WTC11 (cell line): ENCODE data around the gene LTF. TPM values are rescaled to one million over a fixed set of nuclear protein-coding genes. Genes with fewer than 3 reads are reported as not detected.

Source experiments
- ATAC-seq: fragments of 200-7000 bp; cut with Tn5 transposase; 2 replicates; pipeline ENCODE4 v1.10.0; 2021; ENCODE audit warnings: mild to moderate bottlenecking, moderate library complexity
- CTCF ChIA-PET: fragments of 300-600 bp; sonication (Branson Sonifier 250); formaldehyde crosslinking; loops from one replicate; lab custom pipeline; 2021; ENCODE audit warnings: antibody characterized with exemption; lab: Charles Lee
- POLR2A ChIA-PET: fragments of 350-600 bp; sonication (Branson Sonifier 250); formaldehyde crosslinking; loops from one replicate; lab custom pipeline; 2021; ENCODE audit warnings: antibody characterized with exemption; lab: Charles Lee
- DNase-seq: peaks from one replicate; pipeline ENCODE4 v3.0.0; 2021; ENCODE audit warnings: low spot score
- H3K27ac Mint-ChIP-seq: 2 replicates; pipeline ENCODE4 v1.8.0; 2021; ENCODE audit warnings: mixed read lengths
- H3K27me3 Mint-ChIP-seq: 2 replicates; pipeline ENCODE4 v1.8.0; 2021; ENCODE audit warnings: low read depth, mild to moderate bottlenecking, moderate library complexity, mixed read lengths
- H3K36me3 Mint-ChIP-seq: 2 replicates; pipeline ENCODE4 v1.8.0; 2021; ENCODE audit warnings: mixed read lengths
- H3K4me1 Mint-ChIP-seq: 2 replicates; pipeline ENCODE4 v1.8.0; 2022; ENCODE audit warnings: mixed read lengths
- H3K4me3 Mint-ChIP-seq: 2 replicates; pipeline ENCODE4 v1.8.0; 2021; ENCODE audit warnings: mild to moderate bottlenecking, moderate library complexity, mixed read lengths
- H3K9me3 Mint-ChIP-seq: 2 replicates; pipeline ENCODE4 v1.8.0; 2021; ENCODE audit warnings: mixed read lengths
- ATF1 ChIP-seq: sonication (generic); formaldehyde crosslinking; IDR thresholded peaks from 2 replicates; pipeline ENCODE4 v1.8.1; 2023; ENCODE audit warnings: mild to moderate bottlenecking, moderate library complexity, missing genetic modification reagents
- EMX1 ChIP-seq: fragments of 250-450 bp; sonication (Bioruptor Pico); IDR thresholded peaks from 2 replicates; pipeline ENCODE4 v1.8.0; 2021; ENCODE audit warnings: mild to moderate bottlenecking
- ETV6 ChIP-seq: sonication (generic); formaldehyde crosslinking; IDR thresholded peaks from 2 replicates; pipeline ENCODE4 v1.8.1; 2022; ENCODE audit warnings: mild to moderate bottlenecking, missing genetic modification reagents
- FOXK1 ChIP-seq: sonication (generic); formaldehyde crosslinking; IDR thresholded peaks from 2 replicates; pipeline ENCODE4 v1.8.0; 2022; ENCODE audit warnings: mild to moderate bottlenecking, moderate library complexity, missing genetic modification reagents
- IRF2 ChIP-seq: sonication (generic); formaldehyde crosslinking; IDR thresholded peaks from 2 replicates; pipeline ENCODE4 v1.8.0; 2022; ENCODE audit warnings: low read depth, missing genetic modification reagents, borderline replicate concordance
- JUN ChIP-seq: sonication (generic); formaldehyde crosslinking; IDR thresholded peaks from 2 replicates; pipeline ENCODE4 v1.8.0; 2023; ENCODE audit warnings: mild to moderate bottlenecking, missing genetic modification reagents
- NFYB ChIP-seq: sonication (generic); formaldehyde crosslinking; conservative IDR thresholded peaks from 2 replicates; pipeline ENCODE4 v1.8.0; 2022; ENCODE audit warnings: low read depth, missing genetic modification reagents
- SMAD3 ChIP-seq: sonication (generic); formaldehyde crosslinking; IDR thresholded peaks from 2 replicates; pipeline ENCODE4 v1.8.0; 2022; ENCODE audit warnings: missing genetic modification reagents, mild to moderate bottlenecking, borderline replicate concordance
- SP1 ChIP-seq: sonication (generic); formaldehyde crosslinking; conservative IDR thresholded peaks from 2 replicates; pipeline ENCODE4 v1.8.1; 2022; ENCODE audit warnings: missing genetic modification reagents
- ZNF219 ChIP-seq: sonication (generic); formaldehyde crosslinking; IDR thresholded peaks from 2 replicates; pipeline ENCODE4 v1.8.0; 2023; ENCODE audit warnings: missing genetic modification reagents, mild to moderate bottlenecking, borderline replicate concordance
- total RNA-seq: library from RNA; stranded (reverse); gene quantifications from 3 replicates; pipeline ENCODE4 v1.2.3, GENCODE V29; 2021
- TF ChIP-seq, protein P1 (sequence below): fragments of 250-450 bp; sonication (Bioruptor Pico); IDR thresholded peaks from 2 replicates; pipeline ENCODE4 v1.9.0; 2021; ENCODE audit warnings: mild to moderate bottlenecking, borderline replicate concordance
- TF ChIP-seq, protein P2 (sequence below): sonication (generic); formaldehyde crosslinking; IDR thresholded peaks from 2 replicates; pipeline ENCODE4 v1.8.0; 2022; ENCODE audit warnings: mild to moderate bottlenecking, missing genetic modification reagents
- TF ChIP-seq, protein P3 (sequence below): fragments of 250-450 bp; sonication (Bioruptor Pico); IDR thresholded peaks from 2 replicates; pipeline ENCODE4 v1.8.0; 2021; ENCODE audit warnings: mild to moderate bottlenecking
- TF ChIP-seq, protein P4 (sequence below): sonication (generic); formaldehyde crosslinking; IDR thresholded peaks from 2 replicates; pipeline ENCODE4 v1.8.0; 2023; ENCODE audit warnings: mild to moderate bottlenecking, missing genetic modification reagents
- TF ChIP-seq, protein P5 (sequence below): sonication (generic); formaldehyde crosslinking; IDR thresholded peaks from 2 replicates; pipeline ENCODE4 v1.8.1; 2023; ENCODE audit warnings: mild to moderate bottlenecking, moderate library complexity, missing genetic modification reagents
- TF ChIP-seq, protein P6 (sequence below): sonication (generic); formaldehyde crosslinking; IDR thresholded peaks from 2 replicates; pipeline ENCODE4 v1.8.0; 2022; ENCODE audit warnings: mild to moderate bottlenecking, missing genetic modification reagents
- TF ChIP-seq, protein P7 (sequence below): sonication (generic); formaldehyde crosslinking; IDR thresholded peaks from 2 replicates; pipeline ENCODE4 v1.8.1; 2022; ENCODE audit warnings: low read depth, mild to moderate bottlenecking, moderate library complexity, missing genetic modification reagents, borderline replicate concordance
- TF ChIP-seq, protein P8 (sequence below): fragments of 250-450 bp; sonication (Bioruptor Pico); IDR thresholded peaks from 2 replicates; pipeline ENCODE4 v1.9.0; 2021; ENCODE audit warnings: mild to moderate bottlenecking

Gene LTF
- total RNA-seq, 1 experiment from 2014 or later = 0.22 TPM

DNA sequence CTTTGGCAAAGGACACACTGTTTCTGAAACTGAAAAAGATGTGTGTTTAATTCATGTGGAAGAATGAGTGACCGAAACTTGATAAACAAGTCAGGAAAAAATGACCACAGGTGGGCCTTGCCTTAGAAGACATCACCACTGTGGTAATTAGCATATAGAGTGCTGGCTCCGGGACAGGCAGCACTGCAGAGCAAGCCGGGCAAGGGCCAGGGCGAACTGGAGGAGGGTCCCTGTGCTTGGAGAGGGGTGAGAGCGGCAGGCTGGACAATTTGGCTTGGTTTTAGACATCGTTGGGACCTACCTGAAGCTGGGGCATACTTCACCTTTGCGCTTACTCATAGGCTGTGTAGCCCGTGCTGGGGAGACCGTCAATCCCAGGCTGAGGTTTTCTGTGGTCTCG is 41.2 kb upstream of the LTF start:
- peaks cover 8% of the 10 kb centered on the region for H3K27me3 Mint-ChIP-seq
- H3K9me3 Mint-ChIP-seq = peaks cover 4% of the 10 kb centered on the region; the same call in 1 of the 2 replicates
- ChIA-PET POLR2A (no interaction called here), CTCF (interaction anchor here (1.1 to 2.0 kb wide), 2 partner anchors 17 to 53 kb away, joined by 3 to 11 read pairs; no protein-coding TSS in a partner anchor)
- H3K4me3 Mint-ChIP-seq = no peak overlapping the region
- H3K4me1 Mint-ChIP-seq = peaks cover 41% of the 10 kb centered on the region
- H3K36me3 Mint-ChIP-seq = no peaks in the 10 kb centered on the region
- TF ChIP-seq, protein P1, sequence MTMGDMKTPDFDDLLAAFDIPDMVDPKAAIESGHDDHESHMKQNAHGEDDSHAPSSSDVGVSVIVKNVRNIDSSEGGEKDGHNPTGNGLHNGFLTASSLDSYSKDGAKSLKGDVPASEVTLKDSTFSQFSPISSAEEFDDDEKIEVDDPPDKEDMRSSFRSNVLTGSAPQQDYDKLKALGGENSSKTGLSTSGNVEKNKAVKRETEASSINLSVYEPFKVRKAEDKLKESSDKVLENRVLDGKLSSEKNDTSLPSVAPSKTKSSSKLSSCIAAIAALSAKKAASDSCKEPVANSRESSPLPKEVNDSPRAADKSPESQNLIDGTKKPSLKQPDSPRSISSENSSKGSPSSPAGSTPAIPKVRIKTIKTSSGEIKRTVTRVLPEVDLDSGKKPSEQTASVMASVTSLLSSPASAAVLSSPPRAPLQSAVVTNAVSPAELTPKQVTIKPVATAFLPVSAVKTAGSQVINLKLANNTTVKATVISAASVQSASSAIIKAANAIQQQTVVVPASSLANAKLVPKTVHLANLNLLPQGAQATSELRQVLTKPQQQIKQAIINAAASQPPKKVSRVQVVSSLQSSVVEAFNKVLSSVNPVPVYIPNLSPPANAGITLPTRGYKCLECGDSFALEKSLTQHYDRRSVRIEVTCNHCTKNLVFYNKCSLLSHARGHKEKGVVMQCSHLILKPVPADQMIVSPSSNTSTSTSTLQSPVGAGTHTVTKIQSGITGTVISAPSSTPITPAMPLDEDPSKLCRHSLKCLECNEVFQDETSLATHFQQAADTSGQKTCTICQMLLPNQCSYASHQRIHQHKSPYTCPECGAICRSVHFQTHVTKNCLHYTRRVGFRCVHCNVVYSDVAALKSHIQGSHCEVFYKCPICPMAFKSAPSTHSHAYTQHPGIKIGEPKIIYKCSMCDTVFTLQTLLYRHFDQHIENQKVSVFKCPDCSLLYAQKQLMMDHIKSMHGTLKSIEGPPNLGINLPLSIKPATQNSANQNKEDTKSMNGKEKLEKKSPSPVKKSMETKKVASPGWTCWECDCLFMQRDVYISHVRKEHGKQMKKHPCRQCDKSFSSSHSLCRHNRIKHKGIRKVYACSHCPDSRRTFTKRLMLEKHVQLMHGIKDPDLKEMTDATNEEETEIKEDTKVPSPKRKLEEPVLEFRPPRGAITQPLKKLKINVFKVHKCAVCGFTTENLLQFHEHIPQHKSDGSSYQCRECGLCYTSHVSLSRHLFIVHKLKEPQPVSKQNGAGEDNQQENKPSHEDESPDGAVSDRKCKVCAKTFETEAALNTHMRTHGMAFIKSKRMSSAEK (CRISPR knock-in tag) = no peak
- no peak for TF ChIP-seq SMAD3 (CRISPR knock-in tag)
- TF ChIP-seq, protein P2, sequence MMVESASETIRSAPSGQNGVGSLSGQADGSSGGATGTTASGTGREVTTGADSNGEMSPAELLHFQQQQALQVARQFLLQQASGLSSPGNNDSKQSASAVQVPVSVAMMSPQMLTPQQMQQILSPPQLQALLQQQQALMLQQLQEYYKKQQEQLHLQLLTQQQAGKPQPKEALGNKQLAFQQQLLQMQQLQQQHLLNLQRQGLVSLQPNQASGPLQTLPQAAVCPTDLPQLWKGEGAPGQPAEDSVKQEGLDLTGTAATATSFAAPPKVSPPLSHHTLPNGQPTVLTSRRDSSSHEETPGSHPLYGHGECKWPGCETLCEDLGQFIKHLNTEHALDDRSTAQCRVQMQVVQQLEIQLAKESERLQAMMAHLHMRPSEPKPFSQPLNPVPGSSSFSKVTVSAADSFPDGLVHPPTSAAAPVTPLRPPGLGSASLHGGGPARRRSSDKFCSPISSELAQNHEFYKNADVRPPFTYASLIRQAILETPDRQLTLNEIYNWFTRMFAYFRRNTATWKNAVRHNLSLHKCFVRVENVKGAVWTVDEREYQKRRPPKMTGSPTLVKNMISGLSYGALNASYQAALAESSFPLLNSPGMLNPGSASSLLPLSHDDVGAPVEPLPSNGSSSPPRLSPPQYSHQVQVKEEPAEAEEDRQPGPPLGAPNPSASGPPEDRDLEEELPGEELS (CRISPR knock-in tag) = no peak
- TF ChIP-seq IRF2 (CRISPR knock-in tag) = no peak
- TF ChIP-seq, protein P3, sequence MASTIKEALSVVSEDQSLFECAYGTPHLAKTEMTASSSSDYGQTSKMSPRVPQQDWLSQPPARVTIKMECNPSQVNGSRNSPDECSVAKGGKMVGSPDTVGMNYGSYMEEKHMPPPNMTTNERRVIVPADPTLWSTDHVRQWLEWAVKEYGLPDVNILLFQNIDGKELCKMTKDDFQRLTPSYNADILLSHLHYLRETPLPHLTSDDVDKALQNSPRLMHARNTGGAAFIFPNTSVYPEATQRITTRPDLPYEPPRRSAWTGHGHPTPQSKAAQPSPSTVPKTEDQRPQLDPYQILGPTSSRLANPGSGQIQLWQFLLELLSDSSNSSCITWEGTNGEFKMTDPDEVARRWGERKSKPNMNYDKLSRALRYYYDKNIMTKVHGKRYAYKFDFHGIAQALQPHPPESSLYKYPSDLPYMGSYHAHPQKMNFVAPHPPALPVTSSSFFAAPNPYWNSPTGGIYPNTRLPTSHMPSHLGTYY (CRISPR knock-in tag) = no peak
- no peak for TF ChIP-seq ATF1 (CRISPR knock-in tag)
- TF ChIP-seq SP1 (CRISPR knock-in tag) = no peak
- no peak for TF ChIP-seq FOXK1 (CRISPR knock-in tag)
- no peak for TF ChIP-seq ETV6 (CRISPR knock-in tag)
- DNase-seq = no peak
- no peak overlapping the region for H3K27ac Mint-ChIP-seq
- peak; percentile 84 for ATAC-seq

DNA sequence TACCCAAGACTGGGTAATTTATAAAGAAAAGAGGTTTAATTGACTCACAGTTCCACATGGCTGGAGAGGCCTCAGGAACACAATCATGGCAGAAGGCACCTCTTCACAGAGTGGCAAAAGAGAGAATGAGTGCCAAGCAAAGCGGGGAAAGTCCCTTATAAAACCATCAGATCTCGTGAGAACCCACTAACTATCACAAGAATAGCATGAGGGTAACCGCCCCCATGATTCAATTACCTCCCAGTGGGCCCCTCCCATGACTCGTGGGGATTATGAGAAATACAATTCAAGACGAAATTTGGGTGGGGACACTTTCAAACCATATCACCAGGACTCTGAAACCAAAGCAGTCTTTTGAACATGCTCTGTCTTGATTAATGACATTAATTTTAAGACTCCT is 40.1 kb upstream of the LTF start:
- Mint-ChIP-seq H3K27me3 (peaks cover 8% of the 10 kb centered on the region), H3K4me1 (peaks cover 39% of the 10 kb centered on the region), H3K4me3 (no peak overlapping the region), H3K9me3 (peaks cover 4% of the 10 kb centered on the region; the same call in 1 of the 2 replicates), H3K27ac (no peak overlapping the region), H3K36me3 (no peaks in the 10 kb centered on the region)
- ATAC-seq = no peak
- ChIA-PET POLR2A (no interaction called here), CTCF (no interaction called here)
- DNase-seq = no peak
- TF ChIP-seq NFYB (CRISPR knock-in tag) (no peak), EMX1 (CRISPR knock-in tag) (no peak), JUN (CRISPR knock-in tag) (no peak), ZNF219 (no peak)
- TF ChIP-seq, protein P4, sequence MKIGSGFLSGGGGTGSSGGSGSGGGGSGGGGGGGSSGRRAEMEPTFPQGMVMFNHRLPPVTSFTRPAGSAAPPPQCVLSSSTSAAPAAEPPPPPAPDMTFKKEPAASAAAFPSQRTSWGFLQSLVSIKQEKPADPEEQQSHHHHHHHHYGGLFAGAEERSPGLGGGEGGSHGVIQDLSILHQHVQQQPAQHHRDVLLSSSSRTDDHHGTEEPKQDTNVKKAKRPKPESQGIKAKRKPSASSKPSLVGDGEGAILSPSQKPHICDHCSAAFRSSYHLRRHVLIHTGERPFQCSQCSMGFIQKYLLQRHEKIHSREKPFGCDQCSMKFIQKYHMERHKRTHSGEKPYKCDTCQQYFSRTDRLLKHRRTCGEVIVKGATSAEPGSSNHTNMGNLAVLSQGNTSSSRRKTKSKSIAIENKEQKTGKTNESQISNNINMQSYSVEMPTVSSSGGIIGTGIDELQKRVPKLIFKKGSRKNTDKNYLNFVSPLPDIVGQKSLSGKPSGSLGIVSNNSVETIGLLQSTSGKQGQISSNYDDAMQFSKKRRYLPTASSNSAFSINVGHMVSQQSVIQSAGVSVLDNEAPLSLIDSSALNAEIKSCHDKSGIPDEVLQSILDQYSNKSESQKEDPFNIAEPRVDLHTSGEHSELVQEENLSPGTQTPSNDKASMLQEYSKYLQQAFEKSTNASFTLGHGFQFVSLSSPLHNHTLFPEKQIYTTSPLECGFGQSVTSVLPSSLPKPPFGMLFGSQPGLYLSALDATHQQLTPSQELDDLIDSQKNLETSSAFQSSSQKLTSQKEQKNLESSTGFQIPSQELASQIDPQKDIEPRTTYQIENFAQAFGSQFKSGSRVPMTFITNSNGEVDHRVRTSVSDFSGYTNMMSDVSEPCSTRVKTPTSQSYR (CRISPR knock-in tag) = no peak
- TF ChIP-seq, protein P5, sequence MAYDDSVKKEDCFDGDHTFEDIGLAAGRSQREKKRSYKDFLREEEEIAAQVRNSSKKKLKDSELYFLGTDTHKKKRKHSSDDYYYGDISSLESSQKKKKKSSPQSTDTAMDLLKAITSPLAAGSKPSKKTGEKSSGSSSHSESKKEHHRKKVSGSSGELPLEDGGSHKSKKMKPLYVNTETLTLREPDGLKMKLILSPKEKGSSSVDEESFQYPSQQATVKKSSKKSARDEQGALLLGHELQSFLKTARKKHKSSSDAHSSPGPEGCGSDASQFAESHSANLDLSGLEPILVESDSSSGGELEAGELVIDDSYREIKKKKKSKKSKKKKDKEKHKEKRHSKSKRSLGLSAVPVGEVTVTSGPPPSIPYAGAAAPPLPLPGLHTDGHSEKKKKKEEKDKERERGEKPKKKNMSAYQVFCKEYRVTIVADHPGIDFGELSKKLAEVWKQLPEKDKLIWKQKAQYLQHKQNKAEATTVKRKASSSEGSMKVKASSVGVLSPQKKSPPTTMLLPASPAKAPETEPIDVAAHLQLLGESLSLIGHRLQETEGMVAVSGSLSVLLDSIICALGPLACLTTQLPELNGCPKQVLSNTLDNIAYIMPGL = no peak
- TF ChIP-seq, protein P6, sequence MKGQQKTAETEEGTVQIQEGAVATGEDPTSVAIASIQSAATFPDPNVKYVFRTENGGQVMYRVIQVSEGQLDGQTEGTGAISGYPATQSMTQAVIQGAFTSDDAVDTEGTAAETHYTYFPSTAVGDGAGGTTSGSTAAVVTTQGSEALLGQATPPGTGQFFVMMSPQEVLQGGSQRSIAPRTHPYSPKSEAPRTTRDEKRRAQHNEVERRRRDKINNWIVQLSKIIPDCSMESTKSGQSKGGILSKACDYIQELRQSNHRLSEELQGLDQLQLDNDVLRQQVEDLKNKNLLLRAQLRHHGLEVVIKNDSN = no peak
- TF ChIP-seq, protein P7, sequence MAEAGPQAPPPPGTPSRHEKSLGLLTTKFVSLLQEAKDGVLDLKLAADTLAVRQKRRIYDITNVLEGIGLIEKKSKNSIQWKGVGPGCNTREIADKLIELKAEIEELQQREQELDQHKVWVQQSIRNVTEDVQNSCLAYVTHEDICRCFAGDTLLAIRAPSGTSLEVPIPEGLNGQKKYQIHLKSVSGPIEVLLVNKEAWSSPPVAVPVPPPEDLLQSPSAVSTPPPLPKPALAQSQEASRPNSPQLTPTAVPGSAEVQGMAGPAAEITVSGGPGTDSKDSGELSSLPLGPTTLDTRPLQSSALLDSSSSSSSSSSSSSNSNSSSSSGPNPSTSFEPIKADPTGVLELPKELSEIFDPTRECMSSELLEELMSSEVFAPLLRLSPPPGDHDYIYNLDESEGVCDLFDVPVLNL (CRISPR knock-in tag) = no peak
- TF ChIP-seq, protein P8, sequence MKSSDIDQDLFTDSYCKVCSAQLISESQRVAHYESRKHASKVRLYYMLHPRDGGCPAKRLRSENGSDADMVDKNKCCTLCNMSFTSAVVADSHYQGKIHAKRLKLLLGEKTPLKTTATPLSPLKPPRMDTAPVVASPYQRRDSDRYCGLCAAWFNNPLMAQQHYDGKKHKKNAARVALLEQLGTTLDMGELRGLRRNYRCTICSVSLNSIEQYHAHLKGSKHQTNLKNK = no peak
